Vagina (tissue), 2 donors: Measurements from ENCODE around the gene CENPB.

Source experiments
- POLR2A ChIP-seq, 2 donors: fragments of 450-650 bp; IDR thresholded peaks; one replicate each; pipeline ENCODE4 v1.6.1; 2017; ENCODE audit warnings: antibody characterized with exemption in 2 of 2, mild to moderate bottlenecking in 2 of 2, moderate library complexity in 2 of 2
- POLR2AphosphoS5 ChIP-seq, 2 donors: sonication (generic); formaldehyde crosslinking; IDR thresholded peaks; one replicate each; pipeline ENCODE4 v1.9.0; 2017; ENCODE audit warnings: antibody characterized with exemption in 2 of 2, mild to moderate bottlenecking in 2 of 2, low read depth in 1 of 2; ENCODE audit not compliant: insufficient read depth in 1 of 2
- TF ChIP-seq, protein P1 (sequence below), 3 experiments: fragments of 450-650 bp in 2 of 3; fragments of 200-600 bp in 1 of 3; sonication (generic) in 1 of 3; IDR thresholded peaks; one replicate each; pipeline ENCODE4 v1.5.1; 2017 to 2019; ENCODE audit warnings: antibody characterized with exemption in 3 of 3, mild to moderate bottlenecking in 2 of 3, moderate library complexity in 2 of 3

DNA sequence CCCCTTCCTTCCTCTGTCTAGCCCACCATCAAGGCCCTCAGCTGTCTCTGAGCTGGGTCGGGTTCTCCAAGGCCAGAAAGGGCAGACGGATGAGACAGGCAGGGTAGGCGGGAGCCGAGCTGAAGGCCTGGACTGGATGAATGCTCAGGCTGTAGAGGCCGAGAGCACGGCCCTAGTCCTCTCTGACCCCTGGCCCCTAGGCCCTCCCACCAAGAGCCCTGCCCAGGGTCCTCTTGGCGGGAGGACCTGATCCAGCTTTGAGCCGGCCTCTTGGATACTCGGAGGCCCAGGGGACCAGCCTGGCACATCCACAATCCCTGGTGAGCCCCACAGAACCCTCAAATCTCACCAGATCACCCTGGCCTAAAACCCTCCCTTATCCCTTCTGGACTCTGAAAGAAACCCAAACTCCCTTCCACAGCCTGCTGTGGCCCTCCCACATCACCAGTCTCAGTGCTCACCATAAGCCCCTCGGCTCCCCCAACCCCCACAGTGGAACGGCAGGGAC, 27.2 kb downstream of the CENPB start:
- TF ChIP-seq POLR2A (IDR thresholded peaks at IDR 0.05): no peak
- TF ChIP-seq, protein P1, sequence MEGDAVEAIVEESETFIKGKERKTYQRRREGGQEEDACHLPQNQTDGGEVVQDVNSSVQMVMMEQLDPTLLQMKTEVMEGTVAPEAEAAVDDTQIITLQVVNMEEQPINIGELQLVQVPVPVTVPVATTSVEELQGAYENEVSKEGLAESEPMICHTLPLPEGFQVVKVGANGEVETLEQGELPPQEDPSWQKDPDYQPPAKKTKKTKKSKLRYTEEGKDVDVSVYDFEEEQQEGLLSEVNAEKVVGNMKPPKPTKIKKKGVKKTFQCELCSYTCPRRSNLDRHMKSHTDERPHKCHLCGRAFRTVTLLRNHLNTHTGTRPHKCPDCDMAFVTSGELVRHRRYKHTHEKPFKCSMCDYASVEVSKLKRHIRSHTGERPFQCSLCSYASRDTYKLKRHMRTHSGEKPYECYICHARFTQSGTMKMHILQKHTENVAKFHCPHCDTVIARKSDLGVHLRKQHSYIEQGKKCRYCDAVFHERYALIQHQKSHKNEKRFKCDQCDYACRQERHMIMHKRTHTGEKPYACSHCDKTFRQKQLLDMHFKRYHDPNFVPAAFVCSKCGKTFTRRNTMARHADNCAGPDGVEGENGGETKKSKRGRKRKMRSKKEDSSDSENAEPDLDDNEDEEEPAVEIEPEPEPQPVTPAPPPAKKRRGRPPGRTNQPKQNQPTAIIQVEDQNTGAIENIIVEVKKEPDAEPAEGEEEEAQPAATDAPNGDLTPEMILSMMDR (IDR thresholded peaks at IDR 0.05): no peak
- TF ChIP-seq POLR2AphosphoS5 (IDR thresholded peaks at IDR 0.05; ENCODE audit: insufficient read depth in 1 of 2, low read depth in 1 of 2): no peak
